GM18873 (cell line): ENCODE data around the gene NGDN.

ENCODE experiments used
- ATAC-seq: cut with Tn5 transposase; IDR thresholded peaks from one replicate; pipeline ENCODE4 v1.9.1; 2021; ENCODE audit warnings: mild to moderate bottlenecking, moderate library complexity, moderate number of reproducible peaks; ENCODE audit not compliant: unreplicated experiment, low FRiP score

The NGDN gene

GRCh38 chr14:23465261-23465660 is 4.2 kb upstream of the NGDN start:
- ATAC-seq = no peak

GRCh38 chr14:23468704-23469126 is 788 bp upstream of the NGDN start:
- no peak for ATAC-seq

GRCh38 chr14:23469906-23470403 is 452 bp downstream of the NGDN start:
- ATAC-seq = no peak

GRCh38 chr14:23470947-23471346 is 1.4 kb downstream of the NGDN start:
- no peak for ATAC-seq

GRCh38 chr14:23478109-23478759 is 8.7 kb downstream of the NGDN start:
- no peak for ATAC-seq

GRCh38 chr14:23481362-23481970 is 12.0 kb downstream of the NGDN start:
- no peak for ATAC-seq

- no peak for ATAC-seq
Observed at GRCh38 chr14:23481979-23482822, 12.7 kb downstream of the NGDN start.

- no peak for ATAC-seq
Observed at GRCh38 chr14:23482823-23483148, 13.3 kb downstream of the NGDN start.

- ATAC-seq = no peak
Observed at GRCh38 chr14:23483236-23483854, 13.8 kb downstream of the NGDN start.

GRCh38 chr14:23485326-23485725 is 15.8 kb downstream of the NGDN start:
- no peak for ATAC-seq

- no peak for ATAC-seq
Observed at GRCh38 chr14:23486036-23486435, 16.5 kb downstream of the NGDN start.

GRCh38 chr14:23487216-23487615 is 17.7 kb downstream of the NGDN start:
- ATAC-seq = no peak

- no peak for ATAC-seq
Observed at GRCh38 chr14:23492618-23493272, 23.2 kb downstream of the NGDN start.

- ATAC-seq = no peak
Observed at GRCh38 chr14:23494223-23494622, 24.7 kb downstream of the NGDN start.

GRCh38 chr14:23512156-23512555 is 42.7 kb downstream of the NGDN start:
- ATAC-seq = no peak

GRCh38 chr14:23513005-23513817 is 43.7 kb downstream of the NGDN start:
- ATAC-seq = no peak

- ATAC-seq = no peak
Observed at GRCh38 chr14:23513818-23514643, 44.5 kb downstream of the NGDN start.

- no peak for ATAC-seq
Observed at GRCh38 chr14:23514644-23514957, 45.1 kb downstream of the NGDN start.
